ENCODE measurements around the gene MRPL24. TPM values are rescaled to one million over a fixed set of nuclear protein-coding genes. Genes with fewer than 3 reads are reported as not detected.

Gene MRPL24
- total and polyA plus RNA-seq, 2 of the 13 experiments (the other 11 are each of a cell fraction or from before 2014, with no cell fraction given): 38.1 to 42.9 TPM

DNA sequence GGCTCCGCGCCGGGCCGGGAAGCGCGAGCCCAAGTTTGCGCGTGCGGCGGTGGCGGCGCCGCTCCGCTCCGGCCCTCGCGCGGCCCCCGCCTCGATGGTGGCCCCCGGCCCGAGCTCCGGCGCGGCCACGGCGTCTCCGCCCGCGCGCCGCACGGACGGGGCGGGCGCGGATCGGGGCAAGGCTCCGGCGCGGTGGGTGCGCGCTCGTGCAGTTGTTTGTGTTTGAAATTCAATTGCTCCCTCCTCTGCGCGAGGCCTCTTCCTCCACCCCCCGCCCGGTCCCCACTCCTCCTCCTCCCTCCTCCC, 10.5 kb upstream of the MRPL24 start, which contains the start of gene HDGF (continued):
- TF ChIP-seq, protein P1, sequence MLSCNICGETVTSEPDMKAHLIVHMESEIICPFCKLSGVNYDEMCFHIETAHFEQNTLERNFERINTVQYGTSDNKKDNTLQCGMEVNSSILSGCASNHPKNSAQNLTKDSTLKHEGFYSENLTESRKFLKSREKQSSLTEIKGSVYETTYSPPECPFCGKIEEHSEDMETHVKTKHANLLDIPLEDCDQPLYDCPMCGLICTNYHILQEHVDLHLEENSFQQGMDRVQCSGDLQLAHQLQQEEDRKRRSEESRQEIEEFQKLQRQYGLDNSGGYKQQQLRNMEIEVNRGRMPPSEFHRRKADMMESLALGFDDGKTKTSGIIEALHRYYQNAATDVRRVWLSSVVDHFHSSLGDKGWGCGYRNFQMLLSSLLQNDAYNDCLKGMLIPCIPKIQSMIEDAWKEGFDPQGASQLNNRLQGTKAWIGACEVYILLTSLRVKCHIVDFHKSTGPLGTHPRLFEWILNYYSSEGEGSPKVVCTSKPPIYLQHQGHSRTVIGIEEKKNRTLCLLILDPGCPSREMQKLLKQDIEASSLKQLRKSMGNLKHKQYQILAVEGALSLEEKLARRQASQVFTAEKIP (CRISPR knock-in tag; IDR thresholded peaks at IDR 0.05; ENCODE audit: borderline replicate concordance): no peak
- TF ChIP-seq JUNB (CRISPR knock-in tag; IDR thresholded peaks at IDR 0.05; ENCODE audit: borderline replicate concordance) (no peak), IRX3 (CRISPR knock-in tag; IDR thresholded peaks at IDR 0.05; ENCODE audit: borderline replicate concordance, low read depth) (no peak), ZNF44 (CRISPR knock-in tag; IDR thresholded peaks at IDR 0.05) (no peak), NFKB2 (CRISPR knock-in tag; IDR thresholded peaks at IDR 0.05; ENCODE audit: borderline replicate concordance) (no peak), FOXA3 (CRISPR knock-in tag; IDR thresholded peaks at IDR 0.05) (no peak), MXD4 (CRISPR knock-in tag; IDR thresholded peaks at IDR 0.05) (no peak), HNRNPK (IDR thresholded peaks at IDR 0.05; ENCODE audit: low read depth, low read length, poor library complexity, severe bottlenecking) (no peak), ZNF33B (CRISPR knock-in tag; IDR thresholded peaks at IDR 0.05) (no peak), SMARCE1 (IDR thresholded peaks at IDR 0.05; ENCODE audit: borderline replicate concordance) (no peak), ZNF432 (CRISPR knock-in tag; IDR thresholded peaks at IDR 0.05; ENCODE audit: borderline replicate concordance) (no peak), ZFY (CRISPR knock-in tag; IDR thresholded peaks at IDR 0.05) (peak; percentile 63; the same call in 1 of the 2 replicates), SIX1 (CRISPR knock-in tag; IDR thresholded peaks at IDR 0.05; ENCODE audit: borderline replicate concordance) (no peak), ZFP36L1 (CRISPR knock-in tag; IDR thresholded peaks at IDR 0.05) (no peak)
- TF ChIP-seq, protein P2, sequence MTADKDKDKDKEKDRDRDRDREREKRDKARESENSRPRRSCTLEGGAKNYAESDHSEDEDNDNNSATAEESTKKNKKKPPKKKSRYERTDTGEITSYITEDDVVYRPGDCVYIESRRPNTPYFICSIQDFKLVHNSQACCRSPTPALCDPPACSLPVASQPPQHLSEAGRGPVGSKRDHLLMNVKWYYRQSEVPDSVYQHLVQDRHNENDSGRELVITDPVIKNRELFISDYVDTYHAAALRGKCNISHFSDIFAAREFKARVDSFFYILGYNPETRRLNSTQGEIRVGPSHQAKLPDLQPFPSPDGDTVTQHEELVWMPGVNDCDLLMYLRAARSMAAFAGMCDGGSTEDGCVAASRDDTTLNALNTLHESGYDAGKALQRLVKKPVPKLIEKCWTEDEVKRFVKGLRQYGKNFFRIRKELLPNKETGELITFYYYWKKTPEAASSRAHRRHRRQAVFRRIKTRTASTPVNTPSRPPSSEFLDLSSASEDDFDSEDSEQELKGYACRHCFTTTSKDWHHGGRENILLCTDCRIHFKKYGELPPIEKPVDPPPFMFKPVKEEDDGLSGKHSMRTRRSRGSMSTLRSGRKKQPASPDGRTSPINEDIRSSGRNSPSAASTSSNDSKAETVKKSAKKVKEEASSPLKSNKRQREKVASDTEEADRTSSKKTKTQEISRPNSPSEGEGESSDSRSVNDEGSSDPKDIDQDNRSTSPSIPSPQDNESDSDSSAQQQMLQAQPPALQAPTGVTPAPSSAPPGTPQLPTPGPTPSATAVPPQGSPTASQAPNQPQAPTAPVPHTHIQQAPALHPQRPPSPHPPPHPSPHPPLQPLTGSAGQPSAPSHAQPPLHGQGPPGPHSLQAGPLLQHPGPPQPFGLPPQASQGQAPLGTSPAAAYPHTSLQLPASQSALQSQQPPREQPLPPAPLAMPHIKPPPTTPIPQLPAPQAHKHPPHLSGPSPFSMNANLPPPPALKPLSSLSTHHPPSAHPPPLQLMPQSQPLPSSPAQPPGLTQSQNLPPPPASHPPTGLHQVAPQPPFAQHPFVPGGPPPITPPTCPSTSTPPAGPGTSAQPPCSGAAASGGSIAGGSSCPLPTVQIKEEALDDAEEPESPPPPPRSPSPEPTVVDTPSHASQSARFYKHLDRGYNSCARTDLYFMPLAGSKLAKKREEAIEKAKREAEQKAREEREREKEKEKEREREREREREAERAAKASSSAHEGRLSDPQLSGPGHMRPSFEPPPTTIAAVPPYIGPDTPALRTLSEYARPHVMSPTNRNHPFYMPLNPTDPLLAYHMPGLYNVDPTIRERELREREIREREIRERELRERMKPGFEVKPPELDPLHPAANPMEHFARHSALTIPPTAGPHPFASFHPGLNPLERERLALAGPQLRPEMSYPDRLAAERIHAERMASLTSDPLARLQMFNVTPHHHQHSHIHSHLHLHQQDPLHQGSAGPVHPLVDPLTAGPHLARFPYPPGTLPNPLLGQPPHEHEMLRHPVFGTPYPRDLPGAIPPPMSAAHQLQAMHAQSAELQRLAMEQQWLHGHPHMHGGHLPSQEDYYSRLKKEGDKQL (CRISPR knock-in tag; IDR thresholded peaks at IDR 0.05; ENCODE audit: low read depth): 0 out of 2 replicates have a peak, but pooled peaks have one; percentile 6
- TF ChIP-seq, protein P3, sequence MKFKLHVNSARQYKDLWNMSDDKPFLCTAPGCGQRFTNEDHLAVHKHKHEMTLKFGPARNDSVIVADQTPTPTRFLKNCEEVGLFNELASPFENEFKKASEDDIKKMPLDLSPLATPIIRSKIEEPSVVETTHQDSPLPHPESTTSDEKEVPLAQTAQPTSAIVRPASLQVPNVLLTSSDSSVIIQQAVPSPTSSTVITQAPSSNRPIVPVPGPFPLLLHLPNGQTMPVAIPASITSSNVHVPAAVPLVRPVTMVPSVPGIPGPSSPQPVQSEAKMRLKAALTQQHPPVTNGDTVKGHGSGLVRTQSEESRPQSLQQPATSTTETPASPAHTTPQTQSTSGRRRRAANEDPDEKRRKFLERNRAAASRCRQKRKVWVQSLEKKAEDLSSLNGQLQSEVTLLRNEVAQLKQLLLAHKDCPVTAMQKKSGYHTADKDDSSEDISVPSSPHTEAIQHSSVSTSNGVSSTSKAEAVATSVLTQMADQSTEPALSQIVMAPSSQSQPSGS (CRISPR knock-in tag; IDR thresholded peaks at IDR 0.05): no peak
- TF ChIP-seq, protein P4, sequence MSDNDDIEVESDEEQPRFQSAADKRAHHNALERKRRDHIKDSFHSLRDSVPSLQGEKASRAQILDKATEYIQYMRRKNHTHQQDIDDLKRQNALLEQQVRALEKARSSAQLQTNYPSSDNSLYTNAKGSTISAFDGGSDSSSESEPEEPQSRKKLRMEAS (IDR thresholded peaks at IDR 0.05): no peak
- TF ChIP-seq, protein P5, sequence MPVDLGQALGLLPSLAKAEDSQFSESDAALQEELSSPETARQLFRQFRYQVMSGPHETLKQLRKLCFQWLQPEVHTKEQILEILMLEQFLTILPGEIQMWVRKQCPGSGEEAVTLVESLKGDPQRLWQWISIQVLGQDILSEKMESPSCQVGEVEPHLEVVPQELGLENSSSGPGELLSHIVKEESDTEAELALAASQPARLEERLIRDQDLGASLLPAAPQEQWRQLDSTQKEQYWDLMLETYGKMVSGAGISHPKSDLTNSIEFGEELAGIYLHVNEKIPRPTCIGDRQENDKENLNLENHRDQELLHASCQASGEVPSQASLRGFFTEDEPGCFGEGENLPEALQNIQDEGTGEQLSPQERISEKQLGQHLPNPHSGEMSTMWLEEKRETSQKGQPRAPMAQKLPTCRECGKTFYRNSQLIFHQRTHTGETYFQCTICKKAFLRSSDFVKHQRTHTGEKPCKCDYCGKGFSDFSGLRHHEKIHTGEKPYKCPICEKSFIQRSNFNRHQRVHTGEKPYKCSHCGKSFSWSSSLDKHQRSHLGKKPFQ (CRISPR knock-in tag; IDR thresholded peaks at IDR 0.05; ENCODE audit: insufficient replicate concordance): no peak
- TF ChIP-seq, protein P6, sequence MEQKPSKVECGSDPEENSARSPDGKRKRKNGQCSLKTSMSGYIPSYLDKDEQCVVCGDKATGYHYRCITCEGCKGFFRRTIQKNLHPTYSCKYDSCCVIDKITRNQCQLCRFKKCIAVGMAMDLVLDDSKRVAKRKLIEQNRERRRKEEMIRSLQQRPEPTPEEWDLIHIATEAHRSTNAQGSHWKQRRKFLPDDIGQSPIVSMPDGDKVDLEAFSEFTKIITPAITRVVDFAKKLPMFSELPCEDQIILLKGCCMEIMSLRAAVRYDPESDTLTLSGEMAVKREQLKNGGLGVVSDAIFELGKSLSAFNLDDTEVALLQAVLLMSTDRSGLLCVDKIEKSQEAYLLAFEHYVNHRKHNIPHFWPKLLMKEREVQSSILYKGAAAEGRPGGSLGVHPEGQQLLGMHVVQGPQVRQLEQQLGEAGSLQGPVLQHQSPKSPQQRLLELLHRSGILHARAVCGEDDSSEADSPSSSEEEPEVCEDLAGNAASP (CRISPR knock-in tag; IDR thresholded peaks at IDR 0.05; ENCODE audit: borderline replicate concordance): no peak

All from HepG2 (cell line).